HG02970 (cell line): Measurements from ENCODE around the gene ERV3-1.
"Not testable (repeated sequence)": the region's sequence is repeated elsewhere in the genome, so short reads cannot be mapped to it uniquely, and the experiment has no call there.

Source experiments
- ATAC-seq: cut with Tn5 transposase; IDR thresholded peaks from one replicate; pipeline ENCODE4 v1.9.1; 2021; ENCODE audit warnings: mild to moderate bottlenecking, moderate library complexity, moderate number of reproducible peaks; ENCODE audit not compliant: unreplicated experiment, low FRiP score

Gene ERV3-1

GRCh38 chr7:65002972-65003585, 3.4 kb downstream of the ERV3-1 start:
- ATAC-seq, result no peak

GRCh38 chr7:65001291-65001814, 5.1 kb downstream of the ERV3-1 start:
- no peak for ATAC-seq

GRCh38 chr7:64999165-65000004, 7.1 kb downstream of the ERV3-1 start:
- no peak for ATAC-seq

- ATAC-seq, result no peak
Measured at GRCh38 chr7:64998865-64999164, 7.7 kb downstream of the ERV3-1 start.

GRCh38 chr7:64997927-64998391, 8.5 kb downstream of the ERV3-1 start:
- no peak for ATAC-seq

GRCh38 chr7:64997164-64997908, 9.2 kb downstream of the ERV3-1 start:
- no peak for ATAC-seq

GRCh38 chr7:64996305-64996704, 10.2 kb downstream of the ERV3-1 start:
- no peak for ATAC-seq

- no peak for ATAC-seq
Measured at GRCh38 chr7:64993901-64994300, 12.6 kb downstream of the ERV3-1 start.

GRCh38 chr7:64992971-64993370, 13.5 kb downstream of the ERV3-1 start:
- no peak for ATAC-seq

- no peak for ATAC-seq
Measured at GRCh38 chr7:64990936-64991335, 15.6 kb downstream of the ERV3-1 start, which contains the start of gene ZNF117. TSS of gene ZNF117 (minus strand) at chr7:64991036.

- ATAC-seq, result no peak
Measured at GRCh38 chr7:64990216-64990615, 16.3 kb downstream of the ERV3-1 start.

GRCh38 chr7:64978497-64979203, 27.8 kb downstream of the ERV3-1 start:
- no peak for ATAC-seq

- no peak for ATAC-seq
Measured at GRCh38 chr7:64965594-64965993, 40.9 kb downstream of the ERV3-1 start.

- no peak for ATAC-seq
Measured at GRCh38 chr7:64959072-64959747, 47.3 kb downstream of the ERV3-1 start.

- no peak for ATAC-seq
Measured at GRCh38 chr7:64951250-64951848, 55.1 kb downstream of the ERV3-1 start.

GRCh38 chr7:64950673-64951072, 55.8 kb downstream of the ERV3-1 start:
- ATAC-seq, result not testable (repeated sequence)

GRCh38 chr7:64948774-64949173, 57.7 kb downstream of the ERV3-1 start:
- not testable (repeated sequence) for ATAC-seq

- ATAC-seq, result no peak
Measured at GRCh38 chr7:64947252-64948000, 59.1 kb downstream of the ERV3-1 start.

- no peak for ATAC-seq
Measured at GRCh38 chr7:64946772-64947171, 59.7 kb downstream of the ERV3-1 start.
